Prostate gland (tissue), 2 donors: ENCODE results near the gene TMC4.

Experiments used
- CTCF ChIP-seq, 4 experiments: fragments of 200-600 bp in 2 of 4; fragments of 450-650 bp in 2 of 4; sonication (generic) in 2 of 4; IDR thresholded peaks; 1 replicate in 3 of 4; 2 replicates in 1 of 4; pipeline ENCODE4 v1.5.1; 2016 to 2019; ENCODE audit warnings: antibody characterized with exemption in 4 of 4, mild to moderate bottlenecking in 2 of 4, moderate library complexity in 2 of 4
- POLR2AphosphoS5 ChIP-seq: sonication (generic); formaldehyde crosslinking; IDR thresholded peaks from one replicate; pipeline ENCODE4 v1.6.1; 2017; ENCODE audit warnings: antibody characterized with exemption

GRCh38 chr19:54199401-54199800 is 26.4 kb upstream of the TMC4 start:
- no peak for TF ChIP-seq CTCF (IDR thresholded peaks at IDR 0.05)
- TF ChIP-seq POLR2AphosphoS5 = no peak
